C4-2B (cell line): ENCODE data around the gene TRIM14.

ENCODE experiments used
- CTCF ChIP-seq: fragments of 450-650 bp; conservative IDR thresholded peaks from 2 replicates; pipeline ENCODE4 v1.5.1; 2017; ENCODE audit warnings: mild to moderate bottlenecking
- ZFX ChIP-seq: fragments of 450-650 bp; IDR thresholded peaks from 2 replicates; pipeline ENCODE4 v1.6.1; 2017

- TF ChIP-seq CTCF: peak; percentile 75
- TF ChIP-seq ZFX: no peak
Measured at GRCh38 chr9:98121058-98121457, 2.0 kb upstream of the TRIM14 start.
